ENCODE results near the gene EHMT1.

Gene EHMT1

DNA sequence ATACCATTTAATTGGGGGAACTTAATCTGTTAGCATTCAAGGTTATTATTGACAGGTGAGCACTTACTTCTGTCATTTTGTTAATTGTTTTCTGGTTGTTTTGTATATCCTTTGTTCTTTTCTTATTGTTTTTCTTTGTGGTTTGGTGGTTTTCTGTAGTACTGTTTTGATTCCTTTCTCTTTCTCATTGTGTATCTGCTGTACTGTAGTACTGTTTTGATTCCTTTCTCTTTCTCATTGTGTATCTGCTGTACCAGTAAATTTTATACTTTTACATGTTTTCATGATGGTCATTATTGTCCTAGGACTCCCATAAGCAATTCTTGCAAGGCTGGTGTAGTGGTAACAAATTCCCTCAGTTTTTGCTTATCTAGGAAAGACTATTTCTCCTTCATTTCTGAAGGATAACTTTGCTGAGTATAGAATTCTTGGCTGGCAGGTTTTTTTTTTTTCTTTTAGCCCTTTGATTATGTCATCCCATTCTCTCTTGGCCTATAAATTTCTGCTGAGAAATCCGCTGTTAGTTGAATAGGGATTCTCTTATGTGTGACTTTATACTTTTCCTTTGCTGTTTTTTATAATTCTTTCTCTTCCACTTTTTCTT, 234.7 kb downstream of the EHMT1 start:
- DNase-seq (ENCODE audit: low read depth, low spot score): no peak
- peaks cover 18% of the 10 kb centered on the region for H3K9me3 ChIP-seq (ENCODE audit: insufficient read depth, low read length)
- H3K36me3 ChIP-seq (ENCODE audit: insufficient read depth, insufficient read length, low read length): no peaks in the 10 kb centered on the region
- H3K27me3 ChIP-seq (ENCODE audit: insufficient read depth, insufficient read length): no peaks in the 10 kb centered on the region
- no peak for TF ChIP-seq YY1 (IDR thresholded peaks at IDR 0.05; ENCODE audit: insufficient read depth, insufficient read length)
- no peak for TF ChIP-seq SUZ12 (IDR thresholded peaks at IDR 0.05; ENCODE audit: extremely low read depth, insufficient read depth, insufficient read length)
- no peak for TF ChIP-seq ZNF274 (IDR thresholded peaks at IDR 0.05; ENCODE audit: low read depth, low read length)
- H3K4me1 ChIP-seq (ENCODE audit: insufficient read depth, insufficient read length): peaks cover 3% of the 10 kb centered on the region
- H3K4me3 ChIP-seq (ENCODE audit: insufficient read length, low read depth): no peak overlapping the region
- no peak overlapping the region for H3K9ac ChIP-seq (ENCODE audit: insufficient read length, low read depth)

DNA sequence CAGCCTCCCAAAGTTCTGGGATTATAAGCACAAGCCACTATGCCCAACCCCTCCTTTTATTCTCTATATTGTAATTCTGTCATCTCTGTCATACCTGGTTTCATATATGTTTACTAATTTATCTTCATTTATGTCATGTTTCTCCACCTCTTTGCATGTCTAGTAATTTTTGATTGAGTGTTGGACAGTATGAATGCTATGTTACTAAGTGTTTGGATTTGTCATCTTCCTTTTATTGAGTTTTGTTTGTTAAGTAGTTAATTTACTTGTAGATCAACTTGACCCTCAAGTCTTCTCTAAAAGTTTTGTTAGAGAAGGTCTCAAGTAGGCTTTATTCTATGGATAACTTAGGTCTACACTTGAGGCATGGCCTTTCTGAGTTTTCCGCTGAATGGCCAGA, 241.6 kb downstream of the EHMT1 start:
- Histone ChIP-seq H3K9ac (ENCODE audit: insufficient read length, low read depth) (no peak overlapping the region), H3K4me3 (ENCODE audit: insufficient read length, low read depth) (no peak overlapping the region), H3K4me1 (ENCODE audit: insufficient read depth, insufficient read length) (peaks cover 3% of the 10 kb centered on the region), H3K36me3 (ENCODE audit: insufficient read depth, insufficient read length, low read length) (no peaks in the 10 kb centered on the region), H3K27me3 (ENCODE audit: insufficient read depth, insufficient read length) (no peaks in the 10 kb centered on the region), H3K9me3 (ENCODE audit: insufficient read depth, low read length) (peaks cover 14% of the 10 kb centered on the region; the same call in 1 of the 2 replicates)
- no peak for DNase-seq (ENCODE audit: low read depth, low spot score)
- TF ChIP-seq YY1 (IDR thresholded peaks at IDR 0.05; ENCODE audit: insufficient read depth, insufficient read length) (no peak), ZNF274 (IDR thresholded peaks at IDR 0.05; ENCODE audit: low read depth, low read length) (no peak), SUZ12 (IDR thresholded peaks at IDR 0.05; ENCODE audit: extremely low read depth, insufficient read depth, insufficient read length) (no peak)

DNA sequence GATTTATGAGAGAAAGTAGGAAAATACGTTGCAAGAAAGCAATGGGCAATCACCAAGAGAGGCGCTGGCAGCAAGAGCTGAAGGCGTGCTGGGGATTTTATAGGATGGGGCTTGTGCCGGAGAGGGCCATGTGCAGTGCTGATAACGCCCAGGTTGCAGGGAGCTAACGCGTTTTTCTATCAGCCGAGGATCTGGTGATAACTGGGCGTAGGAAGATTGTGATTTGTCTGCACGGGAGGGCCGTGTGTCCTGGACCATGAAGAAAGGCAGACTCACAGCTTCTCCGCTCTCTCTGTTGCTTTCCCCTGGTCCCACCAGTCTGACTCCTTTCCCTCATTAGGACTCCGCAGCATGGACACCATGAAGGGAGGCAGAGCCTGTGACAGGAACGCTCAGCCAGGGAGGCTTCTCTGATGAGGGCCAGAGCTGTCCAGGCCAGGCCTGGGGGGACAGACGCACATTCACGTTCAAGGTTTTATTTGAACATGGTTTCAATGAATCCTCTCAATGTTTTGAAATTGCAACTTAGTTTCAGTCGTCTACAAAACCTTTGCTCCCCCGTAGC, 246.9 kb downstream of the EHMT1 start:
- no peak for DNase-seq (ENCODE audit: low read depth, low spot score)
- Histone ChIP-seq H3K27me3 (ENCODE audit: insufficient read depth, insufficient read length) (no peaks in the 10 kb centered on the region), H3K4me3 (ENCODE audit: insufficient read length, low read depth) (no peak overlapping the region), H3K9ac (ENCODE audit: insufficient read length, low read depth) (no peak overlapping the region), H3K9me3 (ENCODE audit: insufficient read depth, low read length) (peaks cover 3% of the 10 kb centered on the region; the same call in 1 of the 2 replicates), H3K4me1 (ENCODE audit: insufficient read depth, insufficient read length) (no peaks in the 10 kb centered on the region), H3K36me3 (ENCODE audit: insufficient read depth, insufficient read length, low read length) (no peaks in the 10 kb centered on the region)
- no peak for TF ChIP-seq SUZ12 (IDR thresholded peaks at IDR 0.05; ENCODE audit: extremely low read depth, insufficient read depth, insufficient read length)
- TF ChIP-seq ZNF274 (IDR thresholded peaks at IDR 0.05; ENCODE audit: low read depth, low read length): no peak
- no peak for TF ChIP-seq YY1 (IDR thresholded peaks at IDR 0.05; ENCODE audit: insufficient read depth, insufficient read length)

DNA sequence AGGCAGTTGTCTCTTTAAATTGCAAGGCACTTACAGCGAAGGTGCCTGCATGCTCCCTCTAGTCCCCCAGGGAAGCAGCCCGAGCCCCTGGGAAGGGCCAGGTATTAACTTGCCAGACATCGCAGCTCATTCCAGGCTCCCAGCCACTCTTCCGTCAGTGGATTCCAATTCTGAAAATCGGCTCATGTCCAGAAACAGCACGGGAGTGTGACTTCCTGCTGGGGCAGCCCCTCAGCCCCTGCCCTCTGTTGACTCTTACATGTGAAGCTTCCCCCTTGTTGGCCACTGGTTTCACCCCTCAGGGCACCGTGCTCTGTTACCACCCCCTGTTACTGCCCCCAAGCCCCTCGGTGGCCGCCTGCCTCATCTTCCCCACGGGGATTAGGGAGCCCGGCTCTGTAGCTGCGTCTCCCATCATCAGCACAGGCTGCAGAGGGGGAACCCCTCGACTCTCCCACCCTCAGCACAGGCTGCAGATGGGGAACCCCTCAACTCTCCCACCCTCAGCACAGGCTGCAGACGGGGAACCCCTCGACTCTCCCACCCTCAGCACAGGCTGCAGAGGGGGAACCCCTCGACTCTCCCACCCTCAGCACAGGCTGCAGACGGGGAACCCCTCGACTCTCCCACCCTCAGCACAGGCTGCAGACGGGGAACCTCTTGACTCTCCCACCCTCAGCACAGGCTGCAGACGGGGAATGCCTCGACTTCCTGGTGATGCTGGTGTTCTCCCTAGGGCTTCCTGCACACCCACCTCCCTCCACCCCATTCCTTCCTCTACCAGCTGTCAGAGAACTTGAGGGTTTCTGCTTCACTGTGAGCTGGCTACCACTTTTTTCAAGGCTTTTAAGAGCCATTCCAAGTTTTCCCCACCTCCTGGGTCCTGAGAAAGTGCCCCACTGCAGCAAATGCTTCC, 247.7 kb downstream of the EHMT1 start:
- DNase-seq (ENCODE audit: low read depth, low spot score): no peak
- Histone ChIP-seq H3K4me3 (ENCODE audit: insufficient read length, low read depth) (no peak overlapping the region), H3K27me3 (ENCODE audit: insufficient read depth, insufficient read length) (no peaks in the 10 kb centered on the region)

DNA sequence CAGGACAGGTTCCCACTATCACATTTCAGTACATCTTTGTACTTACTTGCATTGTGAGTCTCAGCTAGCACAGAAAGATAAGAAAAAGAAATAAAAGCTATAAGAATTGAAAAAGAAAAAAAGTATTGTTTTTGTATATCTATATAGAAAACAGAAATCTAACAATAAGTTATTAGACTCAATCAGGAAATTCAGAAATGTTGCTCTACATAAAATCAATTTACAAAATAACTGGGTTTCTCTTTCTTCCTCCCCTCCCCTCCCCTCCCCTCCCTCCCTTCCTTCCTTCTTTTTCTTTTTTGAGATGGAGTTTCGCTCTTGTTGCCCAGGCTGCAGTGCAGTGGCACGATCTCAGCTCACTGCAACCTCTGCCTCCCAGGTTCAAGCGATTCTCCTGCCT, 251.6 kb downstream of the EHMT1 start:
- Histone ChIP-seq H3K9me3 (ENCODE audit: insufficient read depth, low read length) (no peaks in the 10 kb centered on the region), H3K27me3 (ENCODE audit: insufficient read depth, insufficient read length) (peaks cover 23% of the 10 kb centered on the region), H3K4me3 (ENCODE audit: insufficient read length, low read depth) (no peak overlapping the region), H3K9ac (ENCODE audit: insufficient read length, low read depth) (no peak overlapping the region), H3K36me3 (ENCODE audit: insufficient read depth, insufficient read length, low read length) (no peaks in the 10 kb centered on the region), H3K4me1 (ENCODE audit: insufficient read depth, insufficient read length) (no peaks in the 10 kb centered on the region)
- no peak for DNase-seq (ENCODE audit: low read depth, low spot score)
- TF ChIP-seq ZNF274 (IDR thresholded peaks at IDR 0.05; ENCODE audit: low read depth, low read length) (no peak), SUZ12 (IDR thresholded peaks at IDR 0.05; ENCODE audit: extremely low read depth, insufficient read depth, insufficient read length) (no peak), YY1 (IDR thresholded peaks at IDR 0.05; ENCODE audit: insufficient read depth, insufficient read length) (no peak)

More for the DNA sequence above, 247.7 kb downstream of the EHMT1 start:
- Histone ChIP-seq H3K4me1 (ENCODE audit: insufficient read depth, insufficient read length) (no peaks in the 10 kb centered on the region), H3K9me3 (ENCODE audit: insufficient read depth, low read length) (no peaks in the 10 kb centered on the region), H3K9ac (ENCODE audit: insufficient read length, low read depth) (no peak overlapping the region), H3K36me3 (ENCODE audit: insufficient read depth, insufficient read length, low read length) (no peaks in the 10 kb centered on the region)
- TF ChIP-seq YY1 (IDR thresholded peaks at IDR 0.05; ENCODE audit: insufficient read depth, insufficient read length) (no peak), SUZ12 (IDR thresholded peaks at IDR 0.05; ENCODE audit: extremely low read depth, insufficient read depth, insufficient read length) (no peak), ZNF274 (IDR thresholded peaks at IDR 0.05; ENCODE audit: low read depth, low read length) (no peak)

DNA sequence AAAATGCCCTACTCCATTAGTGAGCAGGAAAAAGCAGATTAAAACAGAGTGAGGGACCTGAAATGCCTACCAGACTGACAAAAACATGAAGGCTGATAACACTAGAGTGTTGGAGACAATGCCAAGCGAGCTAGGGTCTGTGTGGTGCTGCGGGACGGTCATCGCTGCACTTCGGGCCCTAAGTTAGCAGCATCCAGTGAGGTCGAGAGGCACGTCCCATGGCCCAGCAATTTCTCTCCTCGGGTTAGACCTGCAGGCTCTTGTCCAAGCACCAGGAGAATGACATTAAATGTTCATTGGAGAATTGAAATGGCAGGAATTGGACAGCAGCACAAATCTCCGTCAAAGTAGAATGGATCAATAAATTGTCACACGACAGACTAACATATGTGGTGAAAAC, 253.5 kb downstream of the EHMT1 start:
- Histone ChIP-seq H3K36me3 (ENCODE audit: insufficient read depth, insufficient read length, low read length) (no peaks in the 10 kb centered on the region), H3K4me1 (ENCODE audit: insufficient read depth, insufficient read length) (no peaks in the 10 kb centered on the region), H3K4me3 (ENCODE audit: insufficient read length, low read depth) (no peak overlapping the region), H3K9me3 (ENCODE audit: insufficient read depth, low read length) (no peaks in the 10 kb centered on the region), H3K9ac (ENCODE audit: insufficient read length, low read depth) (no peak overlapping the region), H3K27me3 (ENCODE audit: insufficient read depth, insufficient read length) (peaks cover 42% of the 10 kb centered on the region)
- no peak for DNase-seq (ENCODE audit: low read depth, low spot score)
- TF ChIP-seq YY1 (IDR thresholded peaks at IDR 0.05; ENCODE audit: insufficient read depth, insufficient read length) (no peak), SUZ12 (IDR thresholded peaks at IDR 0.05; ENCODE audit: extremely low read depth, insufficient read depth, insufficient read length) (no peak), ZNF274 (IDR thresholded peaks at IDR 0.05; ENCODE audit: low read depth, low read length) (no peak)

DNA sequence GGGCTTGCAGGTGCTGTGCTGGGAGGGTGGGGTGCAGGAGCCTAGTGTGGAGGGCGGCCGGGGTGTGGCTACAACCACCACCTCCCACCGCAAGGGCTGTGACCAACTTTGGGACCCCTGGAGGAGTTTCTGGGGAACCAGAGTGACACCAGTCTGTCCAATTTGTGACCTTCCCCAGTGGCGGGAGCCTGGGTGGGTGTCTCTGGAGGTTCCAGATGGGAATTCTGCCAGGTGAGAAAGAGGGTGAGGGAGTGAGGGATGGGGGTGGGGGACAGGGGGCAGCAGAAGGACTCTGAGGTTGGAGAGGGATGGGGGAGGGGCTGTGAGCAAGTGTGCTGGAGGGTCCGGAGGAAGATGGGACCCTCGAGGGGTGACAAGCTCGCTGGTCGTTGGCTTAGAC, 254.6 kb downstream of the EHMT1 start:
- H3K36me3 ChIP-seq (ENCODE audit: insufficient read depth, insufficient read length, low read length): no peaks in the 10 kb centered on the region
- H3K9ac ChIP-seq (ENCODE audit: insufficient read length, low read depth): no peak overlapping the region
- peaks cover 45% of the 10 kb centered on the region for H3K27me3 ChIP-seq (ENCODE audit: insufficient read depth, insufficient read length)
- H3K4me3 ChIP-seq (ENCODE audit: insufficient read length, low read depth): no peak overlapping the region
- no peaks in the 10 kb centered on the region for H3K4me1 ChIP-seq (ENCODE audit: insufficient read depth, insufficient read length)
- DNase-seq (ENCODE audit: low read depth, low spot score): no peak
- no peaks in the 10 kb centered on the region for H3K9me3 ChIP-seq (ENCODE audit: insufficient read depth, low read length)
- TF ChIP-seq YY1 (IDR thresholded peaks at IDR 0.05; ENCODE audit: insufficient read depth, insufficient read length) (no peak), SUZ12 (IDR thresholded peaks at IDR 0.05; ENCODE audit: extremely low read depth, insufficient read depth, insufficient read length) (no peak)

Data from NT2/D1 (cell line).